Breast epithelium (tissue), 3 donors: ENCODE data around the gene ATP5F1E.

Experiments
- CTCF ChIP-seq, 3 donors: fragments of 450-650 bp; IDR thresholded peaks; one replicate each; pipeline ENCODE4 v1.5.1; 2016 to 2017; ENCODE audit warnings: antibody characterized with exemption in 3 of 3, mild to moderate bottlenecking in 3 of 3, moderate library complexity in 3 of 3
- POLR2A ChIP-seq: fragments of 450-650 bp; IDR thresholded peaks from one replicate; pipeline ENCODE4 v1.6.1; 2016; ENCODE audit warnings: antibody characterized with exemption, mild to moderate bottlenecking, moderate library complexity
- POLR2AphosphoS5 ChIP-seq, 3 donors: sonication (generic); formaldehyde crosslinking; IDR thresholded peaks; one replicate each; pipeline ENCODE4 v1.6.1; 2017; ENCODE audit warnings: antibody characterized with exemption in 3 of 3

DNA sequence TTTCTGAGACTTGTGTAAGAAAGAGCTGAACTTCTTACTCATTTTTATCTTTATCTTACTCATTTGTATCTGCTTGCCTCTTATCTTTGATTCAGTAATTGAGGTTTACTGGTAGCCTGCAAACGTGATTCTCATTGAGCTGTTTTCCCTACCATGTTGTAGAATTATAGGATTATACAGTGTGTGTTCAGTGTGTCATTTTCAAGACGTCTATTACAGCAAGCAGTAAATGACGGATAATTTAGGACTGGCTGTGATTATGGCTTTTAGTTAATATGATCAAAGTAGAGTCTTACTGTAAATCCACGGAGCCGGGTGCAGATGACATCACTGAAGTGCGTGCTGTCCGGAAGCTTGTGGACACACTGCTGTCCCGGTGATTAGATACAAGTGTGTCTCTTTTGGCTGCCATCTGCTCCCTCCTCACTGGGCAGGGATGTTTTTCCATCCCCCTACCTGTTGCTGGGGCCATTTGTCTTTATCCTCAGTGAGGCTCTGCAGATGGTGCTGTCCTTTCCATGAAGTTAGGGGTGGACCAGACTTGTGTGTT lies 45.1 kb downstream of the ATP5F1E start:
- TF ChIP-seq CTCF (IDR thresholded peaks at IDR 0.05) = no peak
- TF ChIP-seq POLR2A = no peak
- no peak for TF ChIP-seq POLR2AphosphoS5 (IDR thresholded peaks at IDR 0.05)
